IMR-90 (cell line): ENCODE results near the gene JAKMIP1. TPM values are rescaled to one million over a fixed set of nuclear protein-coding genes. Genes with fewer than 3 reads are reported as not detected.

ENCODE experiments used
- ATAC-seq: fragments of 200-7000 bp; cut with Tn5 transposase; 2 replicates; pipeline ENCODE4 v1.9.1; 2020; ENCODE audit warnings: low read depth, mild to moderate bottlenecking, moderate library complexity
- BruUV-seq: library from RNA; stranded (reverse); fragments of 400-500 nt; replicated peaks from 2 replicates; lab custom pipeline; 2021; lab: Mats Ljungman, UMichigan
- CTCF ChIA-PET: fragments of 300-600 bp; formaldehyde crosslinking; extraction: SDS; loops from one replicate; lab custom pipeline; 2021; ENCODE audit warnings: antibody characterized with exemption; lab: Yijun Ruan, JAX
- POLR2A ChIA-PET: fragments of 300-600 bp; sonication (Branson Sonifier 250); formaldehyde crosslinking; loops from one replicate; lab custom pipeline; 2022; ENCODE audit warnings: antibody characterized with exemption; ENCODE audit not compliant: unreplicated experiment; lab: Charles Lee
- DNase-seq: peaks from one replicate; pipeline ENCODE4 v3.0.0; 2013
- H2AFZ ChIP-seq: replicated peaks from 2 replicates; pipeline ENCODE3; 2013; ENCODE audit warnings: low read length, mild to moderate bottlenecking; ENCODE audit not compliant: poor library complexity
- H2AK5ac ChIP-seq: 2 replicates; pipeline ENCODE4 v1.6.1; 2013; ENCODE audit warnings: low read depth, low read length, inconsistent platforms
- H2AK9ac ChIP-seq: replicated peaks from 2 replicates; pipeline ENCODE3; 2013; ENCODE audit warnings: mild to moderate bottlenecking, low read depth, low read length, moderate library complexity; ENCODE audit not compliant: poor library complexity
- H2BK120ac ChIP-seq: 2 replicates; pipeline ENCODE4 v1.6.1; 2013; ENCODE audit warnings: low read depth, low read length, inconsistent platforms
- H2BK15ac ChIP-seq: 3 replicates; pipeline ENCODE4 v1.6.1; 2013; ENCODE audit warnings: low read depth, low read length, inconsistent platforms
- H2BK20ac ChIP-seq: 2 replicates; pipeline ENCODE4 v1.6.1; 2013; ENCODE audit warnings: low read depth, mild to moderate bottlenecking, inconsistent platforms, low read length, moderate library complexity
- H2BK5ac ChIP-seq: 2 replicates; pipeline ENCODE4 v1.6.1; 2013; ENCODE audit warnings: mild to moderate bottlenecking, low read depth, low read length, inconsistent platforms; ENCODE audit not compliant: poor library complexity, severe bottlenecking
- H3K14ac ChIP-seq: replicated peaks from 2 replicates; pipeline ENCODE4 v1.6.1; 2013; ENCODE audit warnings: low read depth, low read length, inconsistent platforms
- H3K18ac ChIP-seq: 2 replicates; pipeline ENCODE4 v1.6.1; 2013; ENCODE audit warnings: low read depth, low read length, control low read depth
- H3K23ac ChIP-seq: 2 replicates; pipeline ENCODE4 v1.6.1; 2013; ENCODE audit warnings: low read depth, low read length, inconsistent platforms
- H3K27ac ChIP-seq: 2 replicates; pipeline ENCODE4 v1.5.1; 2013; ENCODE audit warnings: mild to moderate bottlenecking, control low read depth, low read length; ENCODE audit not compliant: insufficient read depth
- H3K27me3 ChIP-seq: 2 replicates; pipeline ENCODE4 v1.6.1; 2013; ENCODE audit warnings: low read length; ENCODE audit not compliant: control insufficient read depth, insufficient read depth
- H3K36me3 ChIP-seq: 2 replicates; pipeline ENCODE4 v1.6.1; 2013; ENCODE audit warnings: low read length, mixed read lengths; ENCODE audit not compliant: control insufficient read depth, insufficient read depth
- H3K4ac ChIP-seq: 2 replicates; pipeline ENCODE4 v1.6.1; 2013; ENCODE audit warnings: low read depth, low read length, inconsistent platforms
- H3K4me1 ChIP-seq: 2 replicates; pipeline ENCODE4 v1.6.1; 2013; ENCODE audit warnings: low read length, mixed read lengths; ENCODE audit not compliant: control insufficient read depth, insufficient read depth
- H3K4me2 ChIP-seq: 2 replicates; pipeline ENCODE4 v1.6.1; 2013; ENCODE audit warnings: low read depth, mild to moderate bottlenecking, control low read depth, low read length, moderate library complexity
- H3K4me3 ChIP-seq: 2 replicates; pipeline ENCODE4 v1.5.1; 2013; ENCODE audit warnings: low read depth, mild to moderate bottlenecking, control low read depth, low read length, moderate library complexity; ENCODE audit not compliant: insufficient read depth
- H3K56ac ChIP-seq: 2 replicates; pipeline ENCODE4 v1.6.1; 2013; ENCODE audit warnings: low read length, inconsistent platforms; ENCODE audit not compliant: insufficient read depth; ENCODE audit errors: extremely low read depth
- H3K79me1 ChIP-seq, 2 experiments: 2 replicates each; pipeline ENCODE4 v1.6.1; 2013; ENCODE audit warnings: low read length in 2 of 2, inconsistent platforms in 1 of 2, low read depth in 1 of 2
- H3K9ac ChIP-seq: 2 replicates; pipeline ENCODE4 v1.6.1; 2013; ENCODE audit warnings: low read depth, low read length, control low read depth
- H3K9me1 ChIP-seq: 2 replicates; pipeline ENCODE4 v1.6.1; 2013; ENCODE audit warnings: low read length, inconsistent platforms; ENCODE audit not compliant: insufficient read depth
- H3K9me3 ChIP-seq: 2 replicates; pipeline ENCODE4 v1.6.1; 2013; ENCODE audit warnings: low read length; ENCODE audit not compliant: control insufficient read depth, insufficient read depth
- H4K20me1 ChIP-seq: 2 replicates; pipeline ENCODE4 v1.6.1; 2013; ENCODE audit warnings: low read length, inconsistent platforms; ENCODE audit not compliant: insufficient read depth
- H4K5ac ChIP-seq: 2 replicates; pipeline ENCODE4 v1.6.1; 2013; ENCODE audit warnings: mild to moderate bottlenecking, low read depth, low read length, control low read depth
- H4K8ac ChIP-seq, 2 experiments: 2 replicates each; pipeline ENCODE4 v1.6.1; 2013; ENCODE audit warnings: low read depth in 2 of 2, low read length in 2 of 2, control low read depth in 1 of 2, inconsistent platforms in 1 of 2
- H4K91ac ChIP-seq: 2 replicates; pipeline ENCODE4 v1.6.1; 2013; ENCODE audit warnings: low read depth, low read length, inconsistent platforms; ENCODE audit not compliant: insufficient read depth
- BHLHE40 ChIP-seq: fragments of 150-350 bp; IDR thresholded peaks from 2 replicates; pipeline ENCODE4 v1.6.1; 2016; ENCODE audit warnings: mild to moderate bottlenecking, low read depth, low read length
- CEBPB ChIP-seq: IDR thresholded peaks from 2 replicates; pipeline ENCODE4 v1.6.1; 2012; ENCODE audit warnings: low read depth, low read length, improper control_type of control experiment
- CHD1 ChIP-seq: IDR thresholded peaks from 2 replicates; pipeline ENCODE4 v1.6.1; 2012; ENCODE audit warnings: low read depth, low read length, improper control_type of control experiment
- CTCF ChIP-seq: conservative IDR thresholded peaks from 2 replicates; pipeline ENCODE4 v1.5.1; 2012; ENCODE audit warnings: mild to moderate bottlenecking, low read depth, low read length, improper control_type of control experiment
- FOS ChIP-seq: fragments of 150-350 bp; IDR thresholded peaks from 2 replicates; pipeline ENCODE4 v1.6.1; 2016; ENCODE audit warnings: low read depth, low read length
- MAFK ChIP-seq: IDR thresholded peaks from 2 replicates; pipeline ENCODE4 v1.6.1; 2012; ENCODE audit warnings: low read depth, low read length, improper control_type of control experiment
- MAZ ChIP-seq: IDR thresholded peaks from 2 replicates; pipeline ENCODE4 v1.6.1; 2012; ENCODE audit warnings: low read depth, mild to moderate bottlenecking, low read length, improper control_type of control experiment, moderate library complexity, borderline replicate concordance
- MXI1 ChIP-seq: IDR thresholded peaks from 2 replicates; pipeline ENCODE4 v1.6.1; 2012; ENCODE audit warnings: low read depth, mild to moderate bottlenecking, low read length, moderate library complexity, borderline replicate concordance
- NFE2L2 ChIP-seq: fragments of 150-350 bp; IDR thresholded peaks from 2 replicates; pipeline ENCODE4 v1.6.1; 2016; ENCODE audit warnings: low read depth, mild to moderate bottlenecking, low read length
- POLR2A ChIP-seq: IDR thresholded peaks from 2 replicates; pipeline ENCODE4 v1.6.1; 2012; ENCODE audit warnings: mild to moderate bottlenecking, low read depth, low read length
- RAD21 ChIP-seq: IDR thresholded peaks from 2 replicates; pipeline ENCODE4 v1.6.1; 2012; ENCODE audit warnings: low read length, improper control_type of control experiment
- RCOR1 ChIP-seq: IDR thresholded peaks from 2 replicates; pipeline ENCODE4 v1.6.1; 2012; ENCODE audit warnings: mild to moderate bottlenecking, low read length, improper control_type of control experiment; ENCODE audit not compliant: insufficient replicate concordance
- RFX5 ChIP-seq: IDR thresholded peaks from 2 replicates; pipeline ENCODE4 v1.8.0; 2012; ENCODE audit warnings: low read depth, mild to moderate bottlenecking, low read length, moderate library complexity
- SMC3 ChIP-seq: fragments of 150-350 bp; IDR thresholded peaks from 2 replicates; pipeline ENCODE4 v1.6.1; 2016; ENCODE audit warnings: low read depth, mild to moderate bottlenecking, antibody characterized with exemption, low read length, moderate library complexity
- WGBS, 2 experiments: methylation state at CpG; one replicate each; pipeline versions ENCODE4 v1.1.5 to v1.1.7; 2013; ENCODE audit warnings: missing lambda C conversion rate in 2 of 2; ENCODE audit not compliant: insufficient read length in 1 of 2; ENCODE audit errors: extremely low coverage in 2 of 2; 5-methylcytosine and 5-hydroxymethylcytosine counted together
- dilution Hi-C: fragments of 300-500 bp; cut with HindIII; formaldehyde crosslinking; loops from one replicate; pipeline ENCODE4 v1.14.3; 2018; ENCODE audit warnings: low sequenced_read_pairs; ENCODE audit not compliant: unreplicated experiment
- in situ Hi-C: fragments of 300-500 bp; cut with MboI; formaldehyde crosslinking; loops from 3 replicates; pipeline ENCODE4 v1.14.3; 2019; ENCODE audit warnings: low sequenced_read_pairs, inconsistent platforms, mixed read lengths
- intact Hi-C: fragments of 100-400 bp; cut with micrococcal nuclease; formaldehyde crosslinking; loops from 2 replicates; pipeline ENCODE4 v1.10.0; 2022
- polyA plus RNA-seq, 3 experiments: library from polyadenylated mRNA; depleted of rRNA; stranded (reverse); fragments of >200 nt; gene quantifications; 2 replicates each; pipeline ENCODE4 v1.2.3, GENCODE V29; 2012; ENCODE audit warnings: low replicate concordance in 1 of 3
- total RNA-seq: library from RNA; depleted of rRNA; stranded (reverse); fragments of >200 nt; gene quantifications from 2 replicates; pipeline ENCODE4 v1.2.3, GENCODE V29; 2012
- TF ChIP-seq, protein P1 (sequence below): fragments of 150-350 bp; IDR thresholded peaks from 2 replicates; pipeline ENCODE4 v1.6.1; 2016; ENCODE audit warnings: low read depth, mild to moderate bottlenecking, low read length, moderate library complexity, borderline replicate concordance
- TF ChIP-seq, protein P2 (sequence below): fragments of 150-350 bp; IDR thresholded peaks from 2 replicates; pipeline ENCODE4 v1.6.1; 2017; ENCODE audit warnings: mild to moderate bottlenecking, antibody characterized with exemption, low read length, low read depth

The JAKMIP1 gene
- total and polyA plus RNA-seq, 2 of the 4 experiments (the other 2 are of a cell fraction): not detected

DNA sequence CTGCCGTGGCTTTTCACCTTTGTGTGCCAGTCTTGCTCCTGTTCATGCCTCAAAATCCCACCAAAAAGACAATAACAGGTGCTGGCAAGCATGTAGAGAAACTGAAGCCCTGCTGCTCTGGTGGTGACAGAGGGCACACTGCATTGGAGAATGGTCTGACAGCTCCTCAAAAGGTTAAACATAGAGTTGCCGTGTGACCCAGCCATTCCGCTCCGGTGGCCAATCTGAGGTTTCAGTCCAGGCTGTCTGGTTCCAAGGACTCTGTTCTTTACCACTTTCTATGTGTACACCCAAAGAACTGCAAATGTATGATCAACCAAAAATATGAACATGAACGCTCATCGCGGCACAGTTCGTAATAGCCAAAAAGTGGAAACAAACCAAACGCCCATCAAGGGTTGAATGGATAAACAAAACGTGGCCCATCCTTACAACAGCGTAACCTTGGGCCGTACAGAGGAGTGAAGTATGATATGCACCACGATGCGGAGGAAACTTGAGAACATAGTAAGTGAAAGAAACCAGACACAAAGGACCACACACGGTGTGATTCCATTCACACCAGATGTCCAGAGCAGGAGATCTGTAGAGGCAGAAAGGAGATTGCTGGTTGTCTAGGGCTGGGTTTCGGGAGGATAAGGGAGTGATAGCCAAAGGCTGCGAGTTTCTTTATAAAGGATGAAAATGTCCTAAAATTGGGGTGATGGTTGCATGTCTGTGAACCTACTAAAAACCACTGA lies 35.7 kb upstream of the JAKMIP1 start:
- no peak overlapping the region for H3K56ac ChIP-seq
- no peak overlapping the region for H2BK20ac ChIP-seq
- intact Hi-C loops (no loop called here), in situ Hi-C loops (no loop called here), dilution Hi-C loops (no loop called here)
- DNase-seq (no peak), ATAC-seq (no peak)
- H3K4me2 ChIP-seq: no peak overlapping the region
- ChIA-PET POLR2A (no interaction called here), CTCF (no interaction called here)
- H3K9ac ChIP-seq: no peak overlapping the region
- TF ChIP-seq RCOR1 (no peak), NFE2L2 (no peak), MAZ (no peak), CTCF (no peak), RFX5 (no peak), RAD21 (no peak), SMC3 (no peak), BHLHE40 (no peak), FOS (no peak), MAFK (no peak), POLR2A (no peak), CEBPB (no peak), CHD1 (no peak), MXI1 (no peak)
- TF ChIP-seq, protein P1, sequence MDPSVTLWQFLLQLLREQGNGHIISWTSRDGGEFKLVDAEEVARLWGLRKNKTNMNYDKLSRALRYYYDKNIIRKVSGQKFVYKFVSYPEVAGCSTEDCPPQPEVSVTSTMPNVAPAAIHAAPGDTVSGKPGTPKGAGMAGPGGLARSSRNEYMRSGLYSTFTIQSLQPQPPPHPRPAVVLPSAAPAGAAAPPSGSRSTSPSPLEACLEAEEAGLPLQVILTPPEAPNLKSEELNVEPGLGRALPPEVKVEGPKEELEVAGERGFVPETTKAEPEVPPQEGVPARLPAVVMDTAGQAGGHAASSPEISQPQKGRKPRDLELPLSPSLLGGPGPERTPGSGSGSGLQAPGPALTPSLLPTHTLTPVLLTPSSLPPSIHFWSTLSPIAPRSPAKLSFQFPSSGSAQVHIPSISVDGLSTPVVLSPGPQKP: no peak
- TF ChIP-seq, protein P2, sequence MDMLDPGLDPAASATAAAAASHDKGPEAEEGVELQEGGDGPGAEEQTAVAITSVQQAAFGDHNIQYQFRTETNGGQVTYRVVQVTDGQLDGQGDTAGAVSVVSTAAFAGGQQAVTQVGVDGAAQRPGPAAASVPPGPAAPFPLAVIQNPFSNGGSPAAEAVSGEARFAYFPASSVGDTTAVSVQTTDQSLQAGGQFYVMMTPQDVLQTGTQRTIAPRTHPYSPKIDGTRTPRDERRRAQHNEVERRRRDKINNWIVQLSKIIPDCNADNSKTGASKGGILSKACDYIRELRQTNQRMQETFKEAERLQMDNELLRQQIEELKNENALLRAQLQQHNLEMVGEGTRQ: no peak
- H3K14ac ChIP-seq: no peak overlapping the region
- no peak overlapping the region for H2BK15ac ChIP-seq
- H2AK5ac ChIP-seq: no peak overlapping the region
- BruUV-seq: no TSS peak
- H3K79me1 ChIP-seq: no peaks in the 10 kb centered on the region
- no peaks in the 10 kb centered on the region for H4K20me1 ChIP-seq
- H3K4ac ChIP-seq: no peak overlapping the region
- no peak overlapping the region for H2BK120ac ChIP-seq
- H3K23ac ChIP-seq: no peak overlapping the region
- no peak overlapping the region for H2AK9ac ChIP-seq
- H2BK5ac ChIP-seq: no peak overlapping the region
- no peak overlapping the region for H2AFZ ChIP-seq
- H3K9me1 ChIP-seq: no peaks in the 10 kb centered on the region
- H4K91ac ChIP-seq: no peak overlapping the region
- no peaks in the 10 kb centered on the region for H3K36me3 ChIP-seq
- no peak overlapping the region for H3K27ac ChIP-seq
- no CpG with 5 or more reads among the region's 17 CpGs for WGBS, 2 experiments
- H3K4me1 ChIP-seq: no peaks in the 10 kb centered on the region
- H4K5ac ChIP-seq: no peak overlapping the region
- no peak overlapping the region for H3K4me3 ChIP-seq
- H3K27me3 ChIP-seq: peaks cover 13% of the 10 kb centered on the region; the same call in 1 of the 2 replicates
- H3K9me3 ChIP-seq: no peaks in the 10 kb centered on the region
- no peak overlapping the region for H3K18ac ChIP-seq
- H4K8ac ChIP-seq: no peak overlapping the region
